ENCODE data around the gene ATP2B2.

The ATP2B2 gene

GRCh38 chr3:10279384-10280176 is 225.8 kb downstream of the ATP2B2 start:
- no peak overlapping the region for H2AFZ ChIP-seq (ENCODE audit: low read depth)
- H3K4me1 ChIP-seq (ENCODE audit: low read depth, poor library complexity, severe bottlenecking) = peaks cover 72% of the 10 kb centered on the region
- TF ChIP-seq, protein P1, sequence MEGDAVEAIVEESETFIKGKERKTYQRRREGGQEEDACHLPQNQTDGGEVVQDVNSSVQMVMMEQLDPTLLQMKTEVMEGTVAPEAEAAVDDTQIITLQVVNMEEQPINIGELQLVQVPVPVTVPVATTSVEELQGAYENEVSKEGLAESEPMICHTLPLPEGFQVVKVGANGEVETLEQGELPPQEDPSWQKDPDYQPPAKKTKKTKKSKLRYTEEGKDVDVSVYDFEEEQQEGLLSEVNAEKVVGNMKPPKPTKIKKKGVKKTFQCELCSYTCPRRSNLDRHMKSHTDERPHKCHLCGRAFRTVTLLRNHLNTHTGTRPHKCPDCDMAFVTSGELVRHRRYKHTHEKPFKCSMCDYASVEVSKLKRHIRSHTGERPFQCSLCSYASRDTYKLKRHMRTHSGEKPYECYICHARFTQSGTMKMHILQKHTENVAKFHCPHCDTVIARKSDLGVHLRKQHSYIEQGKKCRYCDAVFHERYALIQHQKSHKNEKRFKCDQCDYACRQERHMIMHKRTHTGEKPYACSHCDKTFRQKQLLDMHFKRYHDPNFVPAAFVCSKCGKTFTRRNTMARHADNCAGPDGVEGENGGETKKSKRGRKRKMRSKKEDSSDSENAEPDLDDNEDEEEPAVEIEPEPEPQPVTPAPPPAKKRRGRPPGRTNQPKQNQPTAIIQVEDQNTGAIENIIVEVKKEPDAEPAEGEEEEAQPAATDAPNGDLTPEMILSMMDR (conservative IDR thresholded peaks at IDR 0.05; ENCODE audit: low read depth, low read length) = no peak
- no peaks in the 10 kb centered on the region for H4K20me1 ChIP-seq (ENCODE audit: insufficient read depth)
- no peaks in the 10 kb centered on the region for H3K27me3 ChIP-seq (ENCODE audit: insufficient read depth, low read depth)
- no peak overlapping the region for H3K27ac ChIP-seq
- no peak overlapping the region for H3K9ac ChIP-seq
- H3K4me3 ChIP-seq (IDR thresholded peaks at IDR 0.05; ENCODE audit: insufficient read depth, low read depth, low read length) = no peak overlapping the region
- H3K79me2 ChIP-seq (ENCODE audit: insufficient read depth, low read depth) = peaks cover 13% of the 10 kb centered on the region; the same call in 1 of the 2 replicates
- no peaks in the 10 kb centered on the region for H3K36me3 ChIP-seq (ENCODE audit: insufficient read depth)
- H3K4me2 ChIP-seq = no peak overlapping the region

DNA sequence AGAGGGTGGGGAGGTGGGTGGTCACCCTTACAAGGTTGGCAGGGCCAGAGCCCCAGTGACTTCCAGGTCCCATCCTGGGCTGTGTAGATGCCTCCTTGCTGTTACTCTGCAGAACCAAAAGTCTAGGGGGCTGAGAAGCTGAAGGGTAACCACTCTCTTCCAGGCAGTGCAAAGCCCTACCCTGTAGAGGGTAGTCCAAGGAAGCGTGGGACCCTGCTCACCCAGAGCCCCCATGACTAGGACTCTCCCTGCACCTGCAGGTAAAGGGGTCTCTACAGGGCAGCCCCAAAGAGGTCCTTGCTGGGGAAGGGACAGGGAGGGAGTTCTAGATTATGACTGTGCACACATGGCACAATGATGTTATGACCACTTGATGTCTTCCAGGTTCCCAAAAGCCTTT is 226.9 kb downstream of the ATP2B2 start:
- no peak overlapping the region for H3K27ac ChIP-seq
- H3K4me1 ChIP-seq (ENCODE audit: low read depth, poor library complexity, severe bottlenecking) = peaks cover 72% of the 10 kb centered on the region
- no peak overlapping the region for H3K4me2 ChIP-seq
- no peak overlapping the region for H2AFZ ChIP-seq (ENCODE audit: low read depth)
- H3K79me2 ChIP-seq (ENCODE audit: insufficient read depth, low read depth) = peaks cover 24% of the 10 kb centered on the region; the same call in 1 of the 2 replicates
- H3K36me3 ChIP-seq (ENCODE audit: insufficient read depth) = no peaks in the 10 kb centered on the region
- H3K27me3 ChIP-seq (ENCODE audit: insufficient read depth, low read depth) = no peaks in the 10 kb centered on the region
- TF ChIP-seq, protein P1 (conservative IDR thresholded peaks at IDR 0.05; ENCODE audit: low read depth, low read length) = no peak
- no peaks in the 10 kb centered on the region for H4K20me1 ChIP-seq (ENCODE audit: insufficient read depth)
- H3K4me3 ChIP-seq (IDR thresholded peaks at IDR 0.05; ENCODE audit: insufficient read depth, low read depth, low read length) = no peak overlapping the region
- H3K9ac ChIP-seq = no peak overlapping the region

DNA sequence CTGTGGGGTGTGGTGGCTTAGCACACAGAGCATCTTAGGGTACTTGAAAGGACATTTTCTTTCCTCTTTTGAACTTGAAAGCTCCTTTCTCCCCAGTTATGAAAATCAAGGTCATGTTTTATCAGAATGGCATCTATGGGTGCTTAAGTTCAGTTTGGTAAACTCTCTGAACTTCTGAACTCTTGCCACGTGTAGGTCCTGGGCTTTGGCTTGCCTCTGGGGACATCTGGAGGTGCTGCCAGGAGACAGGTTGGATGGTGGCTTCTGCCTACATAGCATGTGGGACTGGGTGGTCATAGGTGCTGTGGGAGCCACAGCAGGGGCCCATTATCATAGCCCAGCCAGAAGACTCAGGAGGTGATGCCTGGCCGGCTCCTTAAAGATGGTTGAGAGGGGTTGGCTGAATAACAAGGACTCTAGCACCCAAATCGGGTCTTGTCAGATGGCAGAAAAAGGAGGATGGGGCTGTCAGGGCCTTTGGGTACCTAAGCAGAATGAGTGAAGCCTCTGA is 228.2 kb downstream of the ATP2B2 start:
- Histone ChIP-seq H3K79me2 (ENCODE audit: insufficient read depth, low read depth) (peaks cover 37% of the 10 kb centered on the region; the same call in 1 of the 2 replicates), H3K36me3 (ENCODE audit: insufficient read depth) (no peaks in the 10 kb centered on the region), H3K27me3 (ENCODE audit: insufficient read depth, low read depth) (no peaks in the 10 kb centered on the region), H3K9ac (no peak overlapping the region), H3K4me1 (ENCODE audit: low read depth, poor library complexity, severe bottlenecking) (peaks cover 72% of the 10 kb centered on the region), H3K4me3 (IDR thresholded peaks at IDR 0.05; ENCODE audit: insufficient read depth, low read depth, low read length) (no peak overlapping the region), H2AFZ (ENCODE audit: low read depth) (no peak overlapping the region), H4K20me1 (ENCODE audit: insufficient read depth) (0 out of 2 replicates have a peak, but pooled peaks cover 3% of the 10 kb centered on the region), H3K27ac (peak overlapping the region; percentile 36; the same call in 1 of the 2 replicates), H3K4me2 (peak overlapping the region; percentile 29; the same call in 1 of the 2 replicates)
- TF ChIP-seq, protein P1 (conservative IDR thresholded peaks at IDR 0.05; ENCODE audit: low read depth, low read length) = no peak

- H2AFZ ChIP-seq (ENCODE audit: low read depth) = no peak overlapping the region
- H3K36me3 ChIP-seq (ENCODE audit: insufficient read depth) = no peaks in the 10 kb centered on the region
- no peak overlapping the region for H3K4me3 ChIP-seq (IDR thresholded peaks at IDR 0.05; ENCODE audit: insufficient read depth, low read depth, low read length)
- H3K79me2 ChIP-seq (ENCODE audit: insufficient read depth, low read depth) = peaks cover 62% of the 10 kb centered on the region; the same call in 1 of the 2 replicates
- TF ChIP-seq, protein P1 (conservative IDR thresholded peaks at IDR 0.05; ENCODE audit: low read depth, low read length) = no peak
- H4K20me1 ChIP-seq (ENCODE audit: insufficient read depth) = 0 out of 2 replicates have a peak, but pooled peaks cover 3% of the 10 kb centered on the region
- H3K4me1 ChIP-seq (ENCODE audit: low read depth, poor library complexity, severe bottlenecking) = peaks cover 69% of the 10 kb centered on the region
- H3K27me3 ChIP-seq (ENCODE audit: insufficient read depth, low read depth) = no peaks in the 10 kb centered on the region
- peak overlapping the region; percentile 48 for H3K4me2 ChIP-seq
- no peak overlapping the region for H3K9ac ChIP-seq
- peak overlapping the region; percentile 20; the same call in 1 of the 2 replicates for H3K27ac ChIP-seq
These were observed 230.8 kb downstream of the ATP2B2 start for GRCh38 chr3:10274601-10275000.
